Kidney capillary endothelial cell (primary cell): ENCODE measurements around the gene ZNF792.
"Not testable (repeated sequence)": the region's sequence is repeated elsewhere in the genome, so short reads cannot be mapped to it uniquely, and the experiment has no call there.

Experiments used
- DNase-seq: peaks from one replicate; pipeline ENCODE4 v3.0.0-alpha.2; 2018; ENCODE audit warnings: low spot score

The ZNF792 gene

GRCh38 chr19:34970185-34970780, 6.3 kb upstream of the ZNF792 start:
- DNase-seq = not testable (repeated sequence)

- DNase-seq = no peak
Measured at GRCh38 chr19:34969721-34970120, 5.7 kb upstream of the ZNF792 start.

GRCh38 chr19:34967551-34967950, 3.5 kb upstream of the ZNF792 start:
- DNase-seq = no peak

GRCh38 chr19:34965505-34965904, 1.5 kb upstream of the ZNF792 start:
- DNase-seq = not testable (repeated sequence)

- no peak for DNase-seq
Measured at GRCh38 chr19:34964598-34964997, 569 bp upstream of the ZNF792 start.

GRCh38 chr19:34962687-34963572, 1.1 kb downstream of the ZNF792 start:
- DNase-seq = peak; percentile 39

- peak; percentile 95 for DNase-seq
Measured at GRCh38 chr19:34961775-34962686, 2.0 kb downstream of the ZNF792 start.

- no peak for DNase-seq
Measured at GRCh38 chr19:34960940-34961679, 2.9 kb downstream of the ZNF792 start.

GRCh38 chr19:34960103-34960805, 3.8 kb downstream of the ZNF792 start:
- DNase-seq = no peak

- DNase-seq = no peak
Measured at GRCh38 chr19:34959021-34959420, 5.0 kb downstream of the ZNF792 start.

- DNase-seq = no peak
Measured at GRCh38 chr19:34957830-34958751, 5.9 kb downstream of the ZNF792 start.

GRCh38 chr19:34953092-34953491, 10.9 kb downstream of the ZNF792 start:
- DNase-seq = no peak

- DNase-seq = no peak
Measured at GRCh38 chr19:34943861-34944573, 20.0 kb downstream of the ZNF792 start.

- no peak for DNase-seq
Measured at GRCh38 chr19:34938886-34939285, 25.1 kb downstream of the ZNF792 start.

- DNase-seq = no peak
Measured at GRCh38 chr19:34936184-34936583, 27.8 kb downstream of the ZNF792 start.

- DNase-seq = no peak
Measured at GRCh38 chr19:34932494-34932893, 31.5 kb downstream of the ZNF792 start.

- DNase-seq = peak; percentile 88
Measured at GRCh38 chr19:34926685-34927375, 37.2 kb downstream of the ZNF792 start, which contains the start of gene ZNF30. Gene ZNF30 (plus strand): TSS chr19:34926903. CDS start chr19:34929948, 3,045 bp downstream.

- no peak for DNase-seq
Measured at GRCh38 chr19:34926361-34926684, 37.7 kb downstream of the ZNF792 start.
